Measurements from ENCODE around the gene DNAH9.

Gene DNAH9

DNA sequence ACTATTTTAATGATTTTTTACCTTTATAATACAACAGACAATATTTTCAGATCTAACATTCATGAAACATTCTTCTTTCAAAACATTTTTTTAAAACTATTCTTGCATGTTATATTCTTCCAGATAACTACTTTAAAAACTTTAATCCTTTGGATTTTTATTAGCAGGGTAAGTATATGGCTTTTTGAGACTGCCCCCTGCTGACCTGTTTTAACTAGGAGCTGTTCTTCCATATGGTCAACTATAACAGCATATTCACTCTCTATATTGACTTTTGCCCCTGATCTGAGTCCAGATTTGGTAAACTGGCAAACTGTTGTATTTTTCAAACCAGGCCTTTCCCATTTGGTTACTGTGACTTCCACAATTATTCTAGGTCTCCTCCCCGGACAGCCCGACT lies 382.5 kb downstream of the DNAH9 start:
- no peak for ATAC-seq (ENCODE audit: insufficient read depth, low read depth)
- Histone ChIP-seq H3K27ac (ENCODE audit: low read length) (no peak overlapping the region), H3K4me1 (ENCODE audit: insufficient read depth, low read length) (no peaks in the 10 kb centered on the region), H3K9ac (ENCODE audit: low read depth, low read length) (no peak overlapping the region), H2AFZ (ENCODE audit: low read depth, low read length) (no peak overlapping the region), H3K4me3 (ENCODE audit: low read depth in 1 of 2, low read length in 2 of 2) (no peak overlapping the region), H3K4me2 (ENCODE audit: insufficient read depth, low read length) (no peak overlapping the region), H4K20me1 (ENCODE audit: insufficient read depth, low read length) (no peaks in the 10 kb centered on the region), H3K36me3 (ENCODE audit: insufficient read depth, low read length) (peaks cover 62% of the 10 kb centered on the region), H3K27me3 (ENCODE audit: insufficient read depth, low read length, poor library complexity) (no peaks in the 10 kb centered on the region), H3K9me3 (ENCODE audit: insufficient read depth, low read length, severe bottlenecking) (no peaks in the 10 kb centered on the region), H3K79me2 (ENCODE audit: insufficient read depth, low read length) (no peaks in the 10 kb centered on the region)
- TF ChIP-seq, protein P1, sequence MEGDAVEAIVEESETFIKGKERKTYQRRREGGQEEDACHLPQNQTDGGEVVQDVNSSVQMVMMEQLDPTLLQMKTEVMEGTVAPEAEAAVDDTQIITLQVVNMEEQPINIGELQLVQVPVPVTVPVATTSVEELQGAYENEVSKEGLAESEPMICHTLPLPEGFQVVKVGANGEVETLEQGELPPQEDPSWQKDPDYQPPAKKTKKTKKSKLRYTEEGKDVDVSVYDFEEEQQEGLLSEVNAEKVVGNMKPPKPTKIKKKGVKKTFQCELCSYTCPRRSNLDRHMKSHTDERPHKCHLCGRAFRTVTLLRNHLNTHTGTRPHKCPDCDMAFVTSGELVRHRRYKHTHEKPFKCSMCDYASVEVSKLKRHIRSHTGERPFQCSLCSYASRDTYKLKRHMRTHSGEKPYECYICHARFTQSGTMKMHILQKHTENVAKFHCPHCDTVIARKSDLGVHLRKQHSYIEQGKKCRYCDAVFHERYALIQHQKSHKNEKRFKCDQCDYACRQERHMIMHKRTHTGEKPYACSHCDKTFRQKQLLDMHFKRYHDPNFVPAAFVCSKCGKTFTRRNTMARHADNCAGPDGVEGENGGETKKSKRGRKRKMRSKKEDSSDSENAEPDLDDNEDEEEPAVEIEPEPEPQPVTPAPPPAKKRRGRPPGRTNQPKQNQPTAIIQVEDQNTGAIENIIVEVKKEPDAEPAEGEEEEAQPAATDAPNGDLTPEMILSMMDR (IDR thresholded peaks at IDR 0.05; ENCODE audit: borderline replicate concordance, extremely low read depth, low read length, poor library complexity, severe bottlenecking), result peak; percentile 28
- TF ChIP-seq EZH2 (IDR thresholded peaks at IDR 0.05; ENCODE audit: borderline replicate concordance, low read depth, low read length, severe bottlenecking), result no peak
- DNase-seq, result no peak

GRCh38 chr17:11981862-11982261 lies 383.6 kb downstream of the DNAH9 start:
- H3K27me3 ChIP-seq (ENCODE audit: insufficient read depth, low read length, poor library complexity), result no peaks in the 10 kb centered on the region
- no peak overlapping the region for H2AFZ ChIP-seq (ENCODE audit: low read depth, low read length)
- peaks cover 68% of the 10 kb centered on the region for H3K36me3 ChIP-seq (ENCODE audit: insufficient read depth, low read length)
- no peak overlapping the region for H3K4me3 ChIP-seq (ENCODE audit: low read depth in 1 of 2, low read length in 2 of 2)
- H4K20me1 ChIP-seq (ENCODE audit: insufficient read depth, low read length), result no peaks in the 10 kb centered on the region
- no peak for TF ChIP-seq EZH2 (IDR thresholded peaks at IDR 0.05; ENCODE audit: borderline replicate concordance, low read depth, low read length, severe bottlenecking)
- TF ChIP-seq, protein P1 (IDR thresholded peaks at IDR 0.05; ENCODE audit: borderline replicate concordance, extremely low read depth, low read length, poor library complexity, severe bottlenecking), result no peak
- no peak overlapping the region for H3K27ac ChIP-seq (ENCODE audit: low read length)
- H3K9ac ChIP-seq (ENCODE audit: low read depth, low read length), result no peak overlapping the region
- no peaks in the 10 kb centered on the region for H3K79me2 ChIP-seq (ENCODE audit: insufficient read depth, low read length)
- H3K9me3 ChIP-seq (ENCODE audit: insufficient read depth, low read length, severe bottlenecking), result no peaks in the 10 kb centered on the region
- H3K4me2 ChIP-seq (ENCODE audit: insufficient read depth, low read length), result no peak overlapping the region
- DNase-seq (no peak), ATAC-seq (ENCODE audit: insufficient read depth, low read depth) (no peak)
- no peaks in the 10 kb centered on the region for H3K4me1 ChIP-seq (ENCODE audit: insufficient read depth, low read length)

- Histone ChIP-seq H3K4me3 (ENCODE audit: low read depth in 1 of 2, low read length in 2 of 2) (no peak overlapping the region), H3K27ac (ENCODE audit: low read length) (no peak overlapping the region)
These were observed 388.1 kb downstream of the DNAH9 start for GRCh38 chr17:11986179-11986941.

More at GRCh38 chr17:11986179-11986941, 388.1 kb downstream of the DNAH9 start:
- no peak for DNase-seq
- H3K27me3 ChIP-seq (ENCODE audit: insufficient read depth, low read length, poor library complexity), result no peaks in the 10 kb centered on the region
- H3K36me3 ChIP-seq (ENCODE audit: insufficient read depth, low read length), result peaks cover 78% of the 10 kb centered on the region
- H3K9me3 ChIP-seq (ENCODE audit: insufficient read depth, low read length, severe bottlenecking), result no peaks in the 10 kb centered on the region
- H3K79me2 ChIP-seq (ENCODE audit: insufficient read depth, low read length), result no peaks in the 10 kb centered on the region
- H4K20me1 ChIP-seq (ENCODE audit: insufficient read depth, low read length), result no peaks in the 10 kb centered on the region
- no peak overlapping the region for H3K9ac ChIP-seq (ENCODE audit: low read depth, low read length)
- no peaks in the 10 kb centered on the region for H3K4me1 ChIP-seq (ENCODE audit: insufficient read depth, low read length)
- TF ChIP-seq, protein P1 (IDR thresholded peaks at IDR 0.05; ENCODE audit: borderline replicate concordance, extremely low read depth, low read length, poor library complexity, severe bottlenecking), result no peak
- no peak for TF ChIP-seq EZH2 (IDR thresholded peaks at IDR 0.05; ENCODE audit: borderline replicate concordance, low read depth, low read length, severe bottlenecking)
- ATAC-seq (ENCODE audit: insufficient read depth, low read depth), result no peak
- H2AFZ ChIP-seq (ENCODE audit: low read depth, low read length), result no peak overlapping the region
- H3K4me2 ChIP-seq (ENCODE audit: insufficient read depth, low read length), result no peak overlapping the region

Data from DND-41 (cell line).